Tibial artery (tissue), 4 donors: ENCODE results near the gene DEGS2.

Source experiments
- DNase-seq, 2 donors: peaks; one replicate each; pipeline ENCODE4 v3.0.0-alpha.2; 2019
- H3K27ac ChIP-seq, 2 donors: fragments of 200-600 bp; sonication (generic) in 1 of 2; 1 replicate in 1 of 2; 2 replicates in 1 of 2; pipeline ENCODE4 v1.5.1; 2018 to 2019; ENCODE audit warnings: mild to moderate bottlenecking in 1 of 2
- H3K27me3 ChIP-seq, 2 donors: fragments of 200-600 bp; sonication (generic) in 1 of 2; one replicate each; pipeline versions ENCODE4 v1.5.1 to v1.6.0; 2016 to 2019
- H3K36me3 ChIP-seq, 3 donors: fragments of 200-600 bp; sonication (generic) in 2 of 3; one replicate each; pipeline ENCODE4 v1.5.1; 2016 to 2019; ENCODE audit warnings: mild to moderate bottlenecking in 2 of 3
- H3K4me1 ChIP-seq, 4 donors: fragments of 200-600 bp; sonication (generic) in 2 of 4; 1 replicate in 3 of 4; 2 replicates in 1 of 4; pipeline ENCODE4 v1.5.1; 2016 to 2019
- H3K4me3 ChIP-seq, 2 donors: fragments of 200-600 bp; sonication (generic) in 1 of 2; 1 replicate in 1 of 2; 2 replicates in 1 of 2; pipeline ENCODE4 v1.5.1; 2018 to 2019; ENCODE audit warnings: mild to moderate bottlenecking in 2 of 2
- H3K9me3 ChIP-seq, 3 donors: fragments of 200-600 bp; sonication (generic) in 1 of 3; one replicate each; pipeline ENCODE4 v1.5.1; 2016 to 2019
- CTCF ChIP-seq, 2 experiments: fragments of 200-600 bp in 1 of 2; fragments of 450-650 bp in 1 of 2; IDR thresholded peaks; one replicate each; pipeline ENCODE4 v1.5.1; 2017 to 2019; ENCODE audit warnings: antibody characterized with exemption in 2 of 2, mild to moderate bottlenecking in 1 of 2, moderate library complexity in 1 of 2
- intact Hi-C: fragments of 100-400 bp; cut with DNase I; formaldehyde crosslinking; loops from one replicate; pipeline ENCODE4 v1.15.0; 2023; ENCODE audit warnings: low total_unique reads

DEGS2 gene

GRCh38 chr14:100138955-100139354, 20.5 kb downstream of the DEGS2 start:
- peaks cover 0 to 8% (median 0%) of the 10 kb centered on the region in 4 donors for H3K4me1 ChIP-seq
- intact Hi-C loops, result no loop called here
- no peak for DNase-seq
- peaks cover 0 to 43% (median 9%) of the 10 kb centered on the region in 3 donors for H3K36me3 ChIP-seq
- H3K9me3 ChIP-seq, result no peaks in the 10 kb centered on the region
- no peaks in the 10 kb centered on the region for H3K27me3 ChIP-seq
- no peak overlapping the region for H3K4me3 ChIP-seq
- no peak for TF ChIP-seq CTCF (IDR thresholded peaks at IDR 0.05)
- H3K27ac ChIP-seq, result no peak overlapping the region

GRCh38 chr14:100138082-100138787, 21.2 kb downstream of the DEGS2 start:
- TF ChIP-seq CTCF (IDR thresholded peaks at IDR 0.05), result no peak
- H3K9me3 ChIP-seq, result no peaks in the 10 kb centered on the region
- intact Hi-C loops, result no loop called here
- H3K36me3 ChIP-seq, result peaks cover 0 to 45% (median 15%) of the 10 kb centered on the region in 3 donors
- H3K4me3 ChIP-seq, result no peak overlapping the region
- no peak for DNase-seq
- H3K4me1 ChIP-seq, result peaks cover 0 to 8% (median 0%) of the 10 kb centered on the region in 4 donors
- no peaks in the 10 kb centered on the region for H3K27me3 ChIP-seq
- H3K27ac ChIP-seq, result no peak overlapping the region

- H3K4me3 ChIP-seq, result no peak overlapping the region
- no peak for TF ChIP-seq CTCF (IDR thresholded peaks at IDR 0.05)
- no peak overlapping the region for H3K27ac ChIP-seq
- no peak for DNase-seq
- H3K27me3 ChIP-seq, result no peaks in the 10 kb centered on the region
- H3K9me3 ChIP-seq, result no peaks in the 10 kb centered on the region
- intact Hi-C loops, result no loop called here
- H3K36me3 ChIP-seq, result peaks cover 0 to 55% (median 25%) of the 10 kb centered on the region in 3 donors
- no peaks in the 10 kb centered on the region for H3K4me1 ChIP-seq
These were observed 22.3 kb downstream of the DEGS2 start for GRCh38 chr14:100137173-100137572.

- Histone ChIP-seq H3K27ac (no peak overlapping the region), H3K36me3 (peaks cover 1 to 57% (median 27%) of the 10 kb centered on the region in 3 donors), H3K9me3 (no peaks in the 10 kb centered on the region), H3K4me1 (peaks cover 0 to 6% (median 0%) of the 10 kb centered on the region in 4 donors), H3K27me3 (no peaks in the 10 kb centered on the region), H3K4me3 (no peak overlapping the region)
- intact Hi-C loops, result no loop called here
- DNase-seq, result no peak
- no peak for TF ChIP-seq CTCF (IDR thresholded peaks at IDR 0.05)
These were observed 23.7 kb downstream of the DEGS2 start for GRCh38 chr14:100135784-100136183.

GRCh38 chr14:100135073-100135472, 24.4 kb downstream of the DEGS2 start:
- peaks cover 3 to 64% (median 27%) of the 10 kb centered on the region in 3 donors for H3K36me3 ChIP-seq
- TF ChIP-seq CTCF (IDR thresholded peaks at IDR 0.05), result no peak
- no peak for DNase-seq

More at GRCh38 chr14:100135073-100135472, 24.4 kb downstream of the DEGS2 start:
- no peak overlapping the region for H3K27ac ChIP-seq
- no peak overlapping the region for H3K4me3 ChIP-seq
- peaks cover 0 to 7% (median 0%) of the 10 kb centered on the region in 4 donors for H3K4me1 ChIP-seq
- H3K9me3 ChIP-seq, result no peaks in the 10 kb centered on the region
- H3K27me3 ChIP-seq, result no peaks in the 10 kb centered on the region
- intact Hi-C loops, result no loop called here
